HG03025 (cell line): ENCODE measurements around the gene USP34.
"Not testable (repeated sequence)": the region's sequence is repeated elsewhere in the genome, so short reads cannot be mapped to it uniquely, and the experiment has no call there.

Source experiments
- ATAC-seq: cut with Tn5 transposase; IDR thresholded peaks from one replicate; pipeline ENCODE4 v1.9.1; 2021; ENCODE audit warnings: mild to moderate bottlenecking, moderate library complexity; ENCODE audit not compliant: unreplicated experiment, low FRiP score

Gene USP34

GRCh38 chr2:61196671-61197070 lies 274.2 kb downstream of the USP34 start:
- no peak for ATAC-seq

- ATAC-seq, result not testable (repeated sequence)
Measured at GRCh38 chr2:61194646-61195045, 276.2 kb downstream of the USP34 start.

GRCh38 chr2:61193670-61194561 lies 277.0 kb downstream of the USP34 start:
- no peak for ATAC-seq

- no peak for ATAC-seq
Measured at GRCh38 chr2:61187085-61187484, 283.8 kb downstream of the USP34 start.

DNA sequence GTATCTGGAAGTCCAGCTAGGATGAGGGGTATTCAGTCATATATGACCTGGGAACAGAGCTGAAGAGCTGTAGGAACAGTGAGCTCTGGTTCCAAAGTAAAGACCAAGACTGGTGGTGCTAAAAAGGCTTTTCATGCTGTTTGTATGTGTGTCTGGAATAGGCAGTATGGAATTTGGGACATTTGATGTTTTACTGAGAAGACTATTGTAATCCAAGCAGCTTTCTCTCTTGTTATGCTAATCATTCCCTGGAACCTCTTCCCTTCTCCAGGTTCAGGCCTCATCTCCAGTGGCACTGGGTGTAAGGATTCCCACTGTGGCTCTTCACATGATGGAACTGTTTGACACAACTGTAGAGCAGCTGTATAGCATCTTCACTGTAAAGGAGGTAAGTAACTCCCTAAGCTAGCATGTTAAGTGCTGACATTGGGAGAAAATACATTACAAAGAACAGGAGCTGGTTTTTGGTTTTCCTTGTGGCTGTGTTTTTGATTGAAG lies 285.6 kb downstream of the USP34 start:
- ATAC-seq, result no peak

- no peak for ATAC-seq
Measured at GRCh38 chr2:61184263-61184662, 286.6 kb downstream of the USP34 start.

GRCh38 chr2:61183795-61184194 lies 287.1 kb downstream of the USP34 start:
- ATAC-seq, result no peak

- no peak for ATAC-seq
Measured at GRCh38 chr2:61182059-61182383, 288.9 kb downstream of the USP34 start.

DNA sequence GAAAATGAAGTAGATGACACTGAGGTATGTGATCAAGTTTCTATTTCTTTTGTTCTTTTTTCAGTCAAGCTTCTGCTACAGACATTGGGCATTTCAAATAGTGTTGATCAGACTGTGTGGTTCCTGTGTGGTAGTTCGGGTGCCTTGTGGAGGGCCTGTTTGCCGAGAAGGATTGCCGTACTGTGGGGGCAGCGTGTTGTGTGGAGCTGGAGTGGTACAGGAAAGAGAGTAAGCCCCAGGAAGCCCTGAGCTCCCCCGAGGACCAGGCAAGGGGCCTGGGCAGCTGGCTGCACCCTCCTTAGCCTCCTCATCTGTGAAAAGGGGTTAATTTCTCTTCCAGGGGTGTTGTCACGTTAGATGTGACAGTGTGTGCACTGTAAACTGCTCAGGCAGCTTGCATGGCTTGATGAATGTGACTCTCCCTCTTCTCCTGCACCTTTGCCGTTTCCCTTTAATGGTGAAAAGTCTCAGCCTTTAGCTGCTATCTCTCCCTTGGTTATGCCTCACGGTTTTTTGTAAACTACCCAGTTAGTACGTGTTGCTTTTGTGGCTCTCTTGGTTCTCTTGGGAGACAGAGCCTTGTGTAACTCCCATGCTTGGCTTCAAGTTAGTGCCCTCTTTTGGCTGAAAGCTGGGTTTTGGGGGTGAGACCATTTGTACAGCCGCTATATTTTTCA lies 289.4 kb downstream of the USP34 start:
- no peak for ATAC-seq

- ATAC-seq, result no peak
Measured at GRCh38 chr2:61180686-61181085, 290.2 kb downstream of the USP34 start.

DNA sequence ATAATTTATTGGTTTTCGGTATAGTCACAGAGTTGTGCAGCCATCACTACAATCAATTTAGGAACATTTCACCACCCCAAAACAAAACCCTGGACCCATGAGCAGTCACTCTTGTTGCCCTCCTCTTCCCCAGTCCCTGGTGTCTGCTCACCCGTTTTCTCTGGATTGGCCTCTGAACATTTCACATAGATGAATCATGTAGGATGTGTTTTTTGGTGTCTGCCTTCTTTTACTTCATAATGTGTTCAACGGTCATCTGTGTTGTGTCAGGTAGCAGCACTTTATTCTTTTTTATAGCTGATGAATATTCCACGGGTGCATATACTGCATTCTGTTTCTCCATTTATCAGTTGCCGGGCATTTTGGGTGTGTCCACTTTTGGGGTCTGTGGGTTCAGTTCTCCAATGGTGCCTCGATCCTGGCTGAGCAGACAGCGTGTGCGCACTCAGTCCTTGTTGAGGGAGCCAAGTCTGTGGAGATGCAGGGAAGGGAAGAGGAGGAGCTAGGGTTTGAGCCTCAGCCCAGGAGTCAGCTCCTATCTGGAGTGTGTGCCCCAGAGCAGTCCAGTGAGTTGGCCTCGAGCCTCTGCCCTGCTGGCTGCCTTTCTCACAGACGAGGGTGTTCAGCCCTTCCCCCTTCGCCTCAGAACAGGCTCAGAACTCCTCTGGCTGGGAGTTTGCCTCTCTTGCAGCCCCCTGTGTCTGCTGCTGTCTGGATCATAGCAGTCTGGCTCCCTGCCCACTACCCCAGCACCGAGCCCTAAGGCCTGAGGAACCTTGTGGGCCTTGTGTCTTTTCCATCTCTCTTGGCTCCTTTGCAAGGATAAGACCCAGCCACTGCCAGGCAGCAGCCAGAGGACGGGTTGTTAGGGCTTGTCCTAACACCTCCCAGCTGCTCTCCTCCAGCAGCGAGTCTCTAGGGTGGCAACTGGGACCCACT lies 290.9 kb downstream of the USP34 start:
- no peak for ATAC-seq

DNA sequence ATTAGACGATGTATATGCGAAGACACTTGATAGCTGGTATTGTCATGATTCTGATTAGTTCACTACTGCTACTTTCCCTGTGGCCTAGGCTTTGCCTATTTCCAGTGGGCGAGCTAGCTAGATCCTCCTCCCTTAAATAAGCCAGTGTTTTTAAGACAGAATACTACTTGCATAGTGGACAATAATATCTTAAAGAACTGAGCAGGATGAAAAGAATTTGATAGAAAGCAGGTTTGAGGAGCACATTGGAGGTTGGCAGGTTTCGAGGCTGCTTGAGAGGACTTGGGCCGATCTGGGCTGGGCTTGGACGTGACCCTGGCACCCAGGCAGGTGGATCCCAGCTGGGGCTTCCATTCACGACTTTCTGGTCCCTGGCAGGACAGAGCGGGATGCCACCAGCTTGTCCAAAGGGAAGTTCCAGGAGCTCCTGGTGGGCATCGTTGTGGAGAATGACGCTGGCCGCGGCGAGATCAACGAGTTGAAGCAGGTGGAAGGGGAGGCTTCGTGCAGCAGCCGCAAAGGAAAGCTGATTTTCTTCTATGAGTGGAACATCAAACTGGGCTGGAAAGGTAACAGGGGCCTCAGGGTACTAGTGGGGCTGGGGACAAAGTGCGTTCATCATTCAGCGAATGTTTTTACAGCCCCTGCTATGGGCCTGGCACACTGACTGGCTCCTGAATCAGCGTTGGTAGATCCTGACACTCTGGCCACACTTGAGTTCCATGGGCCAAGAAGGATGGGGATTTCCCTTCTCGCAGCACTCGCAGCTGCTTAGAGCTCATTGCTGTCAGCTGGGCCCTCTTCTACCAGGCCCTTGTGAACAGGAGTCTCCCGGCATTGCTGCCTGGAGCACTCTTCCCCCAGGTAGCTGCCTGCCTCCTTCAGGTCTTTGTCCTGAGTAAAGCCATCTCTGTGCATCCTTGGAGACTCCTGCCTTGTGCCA lies 292.0 kb downstream of the USP34 start:
- no peak for ATAC-seq

- ATAC-seq, result peak; percentile 23
Measured at GRCh38 chr2:61177727-61178549, 292.9 kb downstream of the USP34 start.

GRCh38 chr2:61176755-61177726 lies 293.8 kb downstream of the USP34 start:
- peak; percentile 70 for ATAC-seq

- no peak for ATAC-seq
Measured at GRCh38 chr2:61175036-61175435, 295.9 kb downstream of the USP34 start.

DNA sequence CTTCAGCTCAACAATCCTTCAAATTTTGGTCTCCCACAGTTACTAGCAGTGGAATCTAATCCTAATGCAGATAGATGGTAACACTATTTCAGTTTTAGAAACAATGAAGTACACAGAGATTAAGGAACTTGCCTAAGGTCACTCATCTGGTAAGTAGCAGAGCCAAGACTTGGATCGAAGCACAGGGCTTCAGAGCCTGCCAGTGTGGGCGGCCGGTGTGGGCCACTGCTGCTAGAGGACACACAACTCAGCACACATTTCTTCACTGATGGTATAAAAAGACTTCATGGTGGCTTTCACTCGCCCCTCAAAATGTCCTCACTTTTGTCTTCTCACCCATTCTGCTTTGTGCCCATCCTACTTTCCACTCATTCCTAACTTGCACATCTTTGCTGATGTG lies 297.8 kb downstream of the USP34 start:
- ATAC-seq, result no peak

DNA sequence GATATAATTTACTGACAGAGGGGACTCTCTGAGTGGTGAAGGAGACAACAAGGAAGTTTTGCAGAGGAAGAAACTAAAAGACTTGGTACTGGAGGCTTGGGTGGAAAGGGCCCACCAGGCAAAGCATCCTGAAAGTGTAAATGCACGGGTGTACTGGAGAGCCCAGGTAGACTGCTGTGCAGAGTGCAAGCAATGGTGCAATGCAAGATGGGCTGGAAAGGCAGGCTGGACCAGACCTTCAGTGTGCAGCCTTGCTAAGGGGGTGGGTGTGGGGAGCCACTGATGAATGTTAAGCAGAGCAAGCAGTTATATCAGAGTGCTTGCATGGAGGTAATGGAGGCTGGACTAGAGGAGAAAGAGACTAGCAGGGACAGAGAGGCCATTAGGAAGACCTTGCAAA lies 298.2 kb downstream of the USP34 start:
- no peak for ATAC-seq

DNA sequence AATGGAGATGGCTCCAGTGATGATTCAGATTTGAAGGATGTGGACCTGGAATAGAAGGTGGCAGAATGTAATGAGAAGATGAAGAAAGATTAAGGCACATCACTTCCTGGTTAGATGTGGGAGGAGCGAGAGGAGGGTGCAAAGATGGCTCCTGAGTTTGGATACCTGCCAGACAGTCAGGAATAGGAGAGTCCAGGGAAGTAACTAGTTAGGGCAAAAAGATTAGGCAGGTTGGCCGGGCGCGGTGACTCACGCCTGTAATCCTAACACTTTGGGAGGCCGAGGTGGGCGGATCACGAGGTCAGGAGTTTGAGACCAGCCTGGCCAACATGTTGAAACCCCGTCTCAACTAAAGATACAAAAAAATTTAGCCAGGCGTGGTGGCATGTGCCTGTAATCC lies 303.3 kb downstream of the USP34 start:
- no peak for ATAC-seq
